Kidney epithelial cell (primary cell): ENCODE data around the gene DBI. TPM values are rescaled to one million over a fixed set of nuclear protein-coding genes. Genes with fewer than 3 reads are reported as not detected.
A peak's percentile ranks its signal among the peaks of the same experiment; 100 is the strongest.
"Not testable (repeated sequence)": the region's sequence is repeated elsewhere in the genome, so short reads cannot be mapped to it uniquely, and the experiment has no call there.

Experiments used
- DNase-seq: peaks from one replicate; pipeline ENCODE4 v3.0.0-alpha.2; 2010; ENCODE audit warnings: low read depth
- H3K27me3 ChIP-seq: 2 replicates; pipeline ENCODE4 v1.6.0; 2011; ENCODE audit warnings: low read length; ENCODE audit not compliant: control insufficient read depth, insufficient read depth
- H3K36me3 ChIP-seq: 2 replicates; pipeline ENCODE4 v1.5.1; 2011; ENCODE audit warnings: low read length; ENCODE audit not compliant: control insufficient read depth, insufficient read depth
- H3K4me3 ChIP-seq: 2 replicates; pipeline ENCODE4 v1.5.1; 2011; ENCODE audit warnings: low read depth, mild to moderate bottlenecking, control low read depth, low read length
- total RNA-seq: library from RNA; depleted of rRNA; stranded (reverse); fragments of >200 nt; gene quantifications from 2 replicates; pipeline ENCODE4 v1.2.3, GENCODE V29; 2015
- TF ChIP-seq, protein P1 (sequence below): IDR thresholded peaks from 2 replicates; pipeline ENCODE4 v1.5.1; 2011; ENCODE audit warnings: mild to moderate bottlenecking, moderate library complexity, low read length, control low read depth, inconsistent platforms; ENCODE audit not compliant: insufficient read depth, poor library complexity, severe bottlenecking

Gene DBI
- total RNA-seq, 1 donor from 2014 or later: 98.0 TPM

GRCh38 chr2:119397196-119397595, 30.4 kb downstream of the DBI start:
- no peaks in the 10 kb centered on the region for H3K36me3 ChIP-seq
- TF ChIP-seq, protein P1, sequence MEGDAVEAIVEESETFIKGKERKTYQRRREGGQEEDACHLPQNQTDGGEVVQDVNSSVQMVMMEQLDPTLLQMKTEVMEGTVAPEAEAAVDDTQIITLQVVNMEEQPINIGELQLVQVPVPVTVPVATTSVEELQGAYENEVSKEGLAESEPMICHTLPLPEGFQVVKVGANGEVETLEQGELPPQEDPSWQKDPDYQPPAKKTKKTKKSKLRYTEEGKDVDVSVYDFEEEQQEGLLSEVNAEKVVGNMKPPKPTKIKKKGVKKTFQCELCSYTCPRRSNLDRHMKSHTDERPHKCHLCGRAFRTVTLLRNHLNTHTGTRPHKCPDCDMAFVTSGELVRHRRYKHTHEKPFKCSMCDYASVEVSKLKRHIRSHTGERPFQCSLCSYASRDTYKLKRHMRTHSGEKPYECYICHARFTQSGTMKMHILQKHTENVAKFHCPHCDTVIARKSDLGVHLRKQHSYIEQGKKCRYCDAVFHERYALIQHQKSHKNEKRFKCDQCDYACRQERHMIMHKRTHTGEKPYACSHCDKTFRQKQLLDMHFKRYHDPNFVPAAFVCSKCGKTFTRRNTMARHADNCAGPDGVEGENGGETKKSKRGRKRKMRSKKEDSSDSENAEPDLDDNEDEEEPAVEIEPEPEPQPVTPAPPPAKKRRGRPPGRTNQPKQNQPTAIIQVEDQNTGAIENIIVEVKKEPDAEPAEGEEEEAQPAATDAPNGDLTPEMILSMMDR: no peak
- no peak for DNase-seq
- no peaks in the 10 kb centered on the region for H3K27me3 ChIP-seq
- no peak overlapping the region for H3K4me3 ChIP-seq

- TF ChIP-seq, protein P1: no peak
- peaks cover 2% of the 10 kb centered on the region for H3K27me3 ChIP-seq
- H3K4me3 ChIP-seq: no peak overlapping the region
- no peaks in the 10 kb centered on the region for H3K36me3 ChIP-seq
- DNase-seq: no peak
These were observed 35.3 kb downstream of the DBI start for GRCh38 chr2:119402106-119402505.

DNA sequence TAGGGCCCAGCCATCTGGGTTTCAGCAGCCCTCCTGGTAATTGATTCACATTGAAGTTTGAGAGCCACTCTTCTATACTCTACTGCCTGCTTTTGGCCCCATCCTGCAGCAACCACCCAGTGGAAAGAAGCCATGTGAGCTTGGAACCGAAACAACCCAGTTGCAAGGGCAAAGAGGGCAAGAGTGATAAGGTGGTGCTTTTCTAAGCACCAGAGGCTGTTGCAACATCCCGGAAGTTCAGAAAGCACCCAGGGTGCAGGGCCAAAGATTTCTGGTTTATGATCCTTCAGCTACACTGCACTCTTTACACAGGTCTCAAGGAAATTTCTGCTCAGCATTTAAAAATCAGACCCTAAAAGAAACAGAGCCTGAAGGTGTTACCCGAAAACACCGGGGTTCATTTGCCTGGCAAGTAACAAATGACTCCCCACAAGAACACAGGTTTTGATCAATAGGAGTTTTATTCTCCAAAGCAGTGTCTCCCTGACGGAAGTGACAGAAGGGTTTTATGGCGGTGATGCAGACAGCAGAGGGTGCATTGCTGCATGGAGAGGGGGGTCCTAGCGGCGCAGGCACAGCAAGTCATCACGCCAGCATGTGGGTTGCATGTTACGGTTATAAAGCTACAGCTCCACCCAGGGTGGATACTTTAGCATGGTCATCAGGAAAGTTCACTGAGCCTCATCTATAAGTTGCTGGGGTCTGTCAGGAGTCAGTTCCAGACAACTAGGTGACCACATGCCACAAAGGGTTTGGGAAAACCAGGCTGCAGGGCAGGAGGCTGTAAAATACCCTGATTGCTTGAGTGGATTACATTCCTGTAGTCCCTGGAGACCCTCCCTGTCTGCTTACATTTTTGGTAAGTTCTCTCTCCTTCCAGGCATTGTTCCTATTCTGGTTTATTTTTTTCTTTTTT, 36.1 kb downstream of the DBI start:
- TF ChIP-seq, protein P1: no peak
- Histone ChIP-seq H3K27me3 (peaks cover 2% of the 10 kb centered on the region), H3K36me3 (no peaks in the 10 kb centered on the region), H3K4me3 (no peak overlapping the region)
- no peak for DNase-seq

DNA sequence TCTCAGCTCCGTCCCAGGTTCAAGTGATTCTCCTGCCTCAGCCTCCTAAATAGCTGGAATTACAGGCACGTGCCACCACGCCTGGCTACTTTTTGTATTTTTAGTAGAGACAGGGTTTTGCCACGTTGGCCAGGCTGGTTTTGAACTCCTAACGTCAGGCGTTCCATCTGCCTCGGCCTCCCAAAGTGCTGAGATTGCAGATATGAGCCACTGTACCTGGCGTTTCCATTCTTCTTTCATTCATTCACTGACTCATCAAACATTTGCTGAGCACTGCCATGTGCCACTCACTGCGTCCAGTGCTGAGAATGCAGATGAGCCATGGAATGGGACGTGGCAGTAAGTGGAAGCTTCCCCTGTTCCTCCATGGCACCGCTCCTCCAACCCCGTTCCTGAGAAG, 36.8 kb downstream of the DBI start:
- not testable (repeated sequence) for H3K4me3 ChIP-seq, DNase-seq, H3K36me3 ChIP-seq, H3K27me3 ChIP-seq

DNA sequence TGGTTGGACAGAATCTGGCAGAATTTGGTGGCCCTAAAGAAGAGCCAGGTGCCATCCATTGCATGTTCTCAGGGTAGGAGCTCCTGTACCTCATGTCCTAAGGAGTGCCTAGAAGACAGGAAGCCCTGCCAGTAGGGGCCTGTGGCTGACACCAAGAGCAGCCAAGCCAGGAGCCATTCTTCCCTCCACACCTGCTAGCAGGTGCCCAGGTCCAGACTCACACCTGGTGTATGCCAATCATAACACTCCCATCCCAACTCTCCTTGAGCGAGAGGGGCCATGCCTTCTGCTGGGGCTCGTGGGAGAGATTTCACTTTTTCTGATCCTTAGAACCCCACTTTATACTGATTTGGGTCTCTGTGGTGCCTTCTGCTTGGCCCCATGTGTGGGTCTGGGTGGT, 38.4 kb downstream of the DBI start:
- Histone ChIP-seq H3K4me3 (no peak overlapping the region), H3K27me3 (peaks cover 2% of the 10 kb centered on the region), H3K36me3 (no peaks in the 10 kb centered on the region)
- TF ChIP-seq, protein P1: no peak
- no peak for DNase-seq

- TF ChIP-seq, protein P1: peak; percentile 72
- Histone ChIP-seq H3K27me3 (peaks cover 2% of the 10 kb centered on the region), H3K4me3 (no peak overlapping the region), H3K36me3 (no peaks in the 10 kb centered on the region)
- no peak for DNase-seq
These were observed 40.8 kb downstream of the DBI start for GRCh38 chr2:119407430-119408220.
